NT2/D1 (cell line): ENCODE measurements around the gene CNOT4.

Experiments used
- SUZ12 ChIP-seq: IDR thresholded peaks from 2 replicates; pipeline ENCODE4 v1.6.1; 2011; ENCODE audit not compliant: insufficient read length, insufficient read depth; ENCODE audit errors: extremely low read depth
- YY1 ChIP-seq: IDR thresholded peaks from 2 replicates; pipeline ENCODE4 v1.6.1; 2011; ENCODE audit not compliant: insufficient read length, insufficient read depth
- ZNF274 ChIP-seq: IDR thresholded peaks from 2 replicates; pipeline ENCODE4 v1.6.1; 2011; ENCODE audit warnings: mild to moderate bottlenecking, low read depth, low read length

DNA sequence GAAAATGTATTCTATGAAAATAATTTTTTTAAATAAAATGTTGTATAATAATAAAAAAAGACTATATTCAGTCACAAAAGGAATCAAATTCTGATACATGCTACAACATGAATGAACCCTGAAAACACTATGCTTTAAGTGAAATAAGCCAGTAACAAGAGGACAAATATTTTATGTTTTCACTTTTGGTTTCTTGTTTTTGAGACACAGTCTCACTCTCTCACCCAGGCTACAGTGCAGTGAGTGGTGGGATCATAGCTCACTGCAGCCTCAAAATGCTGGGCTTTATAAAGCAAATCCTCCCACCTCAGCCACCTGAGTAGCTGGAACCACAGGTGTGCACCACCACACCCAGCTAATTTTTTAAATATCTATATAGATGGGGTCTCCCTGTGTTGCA lies 64.2 kb downstream of the CNOT4 start:
- TF ChIP-seq YY1 (no peak), ZNF274 (no peak), SUZ12 (no peak)
